KBM-7 (cell line): ENCODE results near the gene DIS3L2.
A peak's percentile ranks its signal among the peaks of the same experiment; 100 is the strongest.
"Not testable (repeated sequence)": the region's sequence is repeated elsewhere in the genome, so short reads cannot be mapped to it uniquely, and the experiment has no call there.

Source experiments
- DNase-seq: peaks from one replicate; pipeline ENCODE4 v3.0.0-alpha.2; 2015
- in situ Hi-C: fragments of 300-500 bp; cut with MboI; formaldehyde crosslinking; loops from 2 replicates; pipeline ENCODE4 v1.14.3; 2020; ENCODE audit warnings: low sequenced_read_pairs, low pct_unique_long_range_greater_than_20kb, mixed read lengths

DIS3L2 gene

DNA sequence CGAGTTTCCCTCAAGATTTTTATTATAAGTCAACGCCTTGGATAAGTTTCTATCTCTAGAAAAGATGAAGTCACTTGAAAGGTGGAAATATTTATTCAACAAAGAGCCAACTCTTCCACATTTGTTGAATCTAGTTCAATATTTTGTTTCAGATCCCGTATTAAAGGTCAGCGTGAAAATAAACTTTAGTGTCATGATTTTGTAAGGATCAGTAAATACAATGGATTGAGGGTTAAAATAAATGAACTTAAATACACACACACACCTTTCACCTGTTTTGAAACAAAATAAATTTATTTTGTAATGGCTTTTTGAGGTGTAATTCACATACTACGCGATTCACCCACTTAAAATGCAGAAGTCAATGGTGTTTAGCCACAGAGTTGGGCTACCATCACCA, 19.3 kb upstream of the DIS3L2 start:
- in situ Hi-C loops: no loop called here
- DNase-seq: no peak

DNA sequence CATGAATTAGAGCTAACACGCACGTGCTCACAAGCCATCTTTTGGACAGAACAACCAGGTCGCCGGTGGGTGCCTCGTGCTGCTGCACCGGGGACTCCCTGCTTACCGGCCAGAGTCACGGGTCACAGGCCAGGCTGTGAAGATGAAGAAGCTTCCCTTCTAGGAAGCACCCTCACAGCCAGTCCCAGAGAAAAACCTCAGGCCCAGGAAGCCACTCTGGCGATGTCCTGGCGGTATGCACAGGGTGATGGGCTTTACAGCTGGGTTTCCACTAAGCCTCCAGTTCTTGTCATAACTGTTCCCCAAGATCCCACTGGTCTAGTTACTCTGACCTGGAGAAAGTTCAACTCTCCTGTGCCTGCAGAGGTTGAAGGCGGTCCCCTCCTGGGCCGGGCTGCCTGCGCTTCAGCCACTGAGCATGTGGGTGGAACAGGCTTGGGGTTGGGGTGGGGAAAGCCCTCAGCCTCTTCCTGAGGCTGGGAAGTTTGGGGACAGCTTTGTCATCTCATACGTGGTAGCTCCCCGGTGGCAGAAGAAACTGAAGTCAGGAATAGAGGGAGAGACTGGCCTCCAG, 15.2 kb upstream of the DIS3L2 start:
- no peak for DNase-seq
- in situ Hi-C loops: no loop called here

DNA sequence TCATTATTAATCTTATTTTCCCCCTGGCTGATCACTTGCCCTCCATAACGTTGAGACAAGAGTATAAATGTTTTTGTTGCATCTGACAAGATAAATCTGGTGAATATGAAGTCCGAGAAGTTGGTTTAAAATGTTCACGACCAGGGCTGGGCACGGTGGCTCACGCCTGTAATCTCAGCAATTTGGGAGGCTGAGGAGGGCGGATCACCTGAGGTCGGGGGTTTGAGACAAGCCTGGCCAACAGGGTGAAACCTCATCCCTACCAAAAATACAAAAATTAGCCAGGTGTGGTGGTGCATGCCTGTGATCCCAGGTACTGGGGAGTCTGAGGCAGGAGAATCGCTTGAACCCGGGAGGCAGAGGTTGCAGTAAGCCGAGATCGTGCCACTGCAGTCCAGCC, 14.4 kb upstream of the DIS3L2 start:
- in situ Hi-C loops, DNase-seq: not testable (repeated sequence)

DNA sequence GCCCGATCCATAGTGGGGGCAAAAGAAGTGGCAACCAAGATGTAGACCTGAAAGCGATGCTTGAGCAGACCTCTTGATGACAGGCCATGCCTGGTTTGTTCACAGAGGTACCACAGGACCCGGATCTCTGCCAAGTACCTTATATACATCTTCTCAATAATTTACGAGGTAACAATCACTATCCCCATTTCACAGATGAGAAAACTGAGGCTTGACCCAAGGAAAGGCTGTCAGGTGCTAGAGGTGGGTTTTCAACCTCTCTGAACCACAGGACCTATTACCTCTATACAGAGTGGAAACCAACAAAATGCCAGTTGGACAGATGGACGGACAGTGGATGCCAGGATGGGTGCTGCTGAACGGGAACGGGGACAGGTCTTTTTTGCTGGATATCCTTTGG, 13.8 kb upstream of the DIS3L2 start:
- in situ Hi-C loops: no loop called here
- DNase-seq: no peak

DNA sequence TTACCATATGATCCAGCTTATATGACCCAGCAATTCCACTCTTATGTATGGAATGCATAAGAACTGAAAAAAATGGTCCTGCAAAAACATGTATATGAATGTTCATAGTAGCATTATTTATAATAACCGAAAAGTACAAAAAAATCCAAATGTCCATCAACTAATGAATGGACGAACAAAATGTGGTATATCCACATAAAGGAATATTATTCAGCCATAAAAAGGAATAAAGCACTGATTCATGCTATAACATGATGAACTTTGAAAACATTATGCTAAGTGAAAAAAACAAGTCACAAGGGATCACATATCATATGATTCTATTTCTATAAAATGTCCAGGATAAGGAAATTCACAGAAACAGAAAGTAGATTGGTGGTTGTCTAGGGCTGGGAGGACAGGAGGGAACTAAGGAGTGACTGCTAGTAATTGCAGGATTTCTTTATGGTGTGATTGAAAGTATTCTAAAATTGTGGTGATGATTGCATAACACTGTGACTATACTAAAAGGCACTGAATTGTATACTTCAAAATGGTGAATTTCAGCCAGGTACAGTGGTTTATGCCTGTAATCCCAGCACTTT, 10.0 kb upstream of the DIS3L2 start:
- in situ Hi-C loops: no loop called here
- DNase-seq: no peak

DNA sequence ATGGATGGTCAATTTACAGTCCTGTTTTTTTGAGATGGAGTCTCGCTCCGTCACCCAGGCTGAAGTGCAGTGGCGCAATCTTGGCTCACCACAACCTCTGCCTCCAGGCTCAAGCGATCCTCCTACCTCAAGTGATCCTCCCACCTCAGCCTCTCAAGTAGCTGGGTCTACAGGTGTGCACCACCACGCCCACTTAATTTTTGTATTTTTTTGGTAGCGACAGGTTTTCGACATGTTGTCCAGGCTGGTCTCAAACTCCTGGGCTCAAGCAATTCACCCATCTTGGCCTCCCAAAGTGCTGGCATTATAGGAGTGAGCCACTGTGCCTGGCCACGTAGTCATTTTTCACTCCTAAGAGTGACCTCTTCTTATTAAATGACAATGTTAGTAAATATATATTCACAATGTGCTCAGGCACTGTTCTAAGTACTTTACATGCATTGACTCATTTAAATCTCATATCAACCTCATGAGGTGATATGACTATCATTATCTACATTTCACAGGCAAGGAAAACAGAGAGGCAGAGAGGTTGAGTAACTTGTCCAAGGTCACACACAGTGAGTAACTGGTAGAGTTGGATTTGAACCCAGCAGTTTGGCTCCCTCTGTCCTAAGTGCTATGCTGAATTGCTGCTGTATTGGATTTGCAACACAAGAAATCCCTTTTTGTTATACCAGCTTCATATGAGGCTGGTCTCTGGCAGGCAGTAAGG, 5.6 kb upstream of the DIS3L2 start:
- DNase-seq: no peak
- in situ Hi-C loops: no loop called here

DNA sequence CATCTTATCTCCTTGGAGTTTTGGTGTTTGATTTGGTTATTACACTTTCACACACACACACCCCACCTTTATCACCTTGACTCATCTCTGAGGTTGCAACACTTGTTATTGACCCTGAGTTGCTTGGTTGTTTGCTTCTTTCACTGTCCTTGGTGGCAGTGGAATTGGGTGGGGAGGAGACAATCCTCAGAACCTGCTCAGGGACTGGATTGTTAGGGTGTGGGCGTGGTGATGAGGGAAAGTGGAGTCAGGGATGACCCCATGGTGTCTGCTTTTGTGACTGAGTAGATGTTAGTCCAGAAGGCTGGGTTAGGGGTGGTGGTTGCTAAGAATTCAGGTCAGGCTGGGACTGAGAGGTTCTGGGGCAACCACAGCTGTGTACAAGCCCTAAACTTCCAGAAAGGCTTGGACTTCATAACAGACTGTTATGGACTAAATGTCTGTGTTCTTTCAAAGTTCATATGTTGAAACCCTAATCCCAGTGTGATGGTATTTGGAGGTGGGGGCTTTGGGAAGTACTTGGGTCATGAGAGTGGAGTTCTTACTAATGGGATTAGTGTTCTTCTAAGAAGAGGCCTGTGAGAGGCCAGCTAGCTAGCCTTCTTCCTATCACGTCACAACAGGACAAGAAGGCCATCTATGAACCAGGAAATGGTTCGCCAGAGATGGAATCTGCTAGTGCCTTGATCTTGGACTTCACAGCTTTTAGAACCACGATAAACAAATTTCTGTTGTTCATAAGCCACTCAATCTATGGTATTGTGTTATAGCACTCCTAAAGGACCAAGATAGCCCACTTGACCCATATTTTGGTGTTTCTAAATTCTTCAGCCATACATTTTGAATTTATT, 3.4 kb upstream of the DIS3L2 start:
- in situ Hi-C loops: no loop called here
- DNase-seq: no peak

DNA sequence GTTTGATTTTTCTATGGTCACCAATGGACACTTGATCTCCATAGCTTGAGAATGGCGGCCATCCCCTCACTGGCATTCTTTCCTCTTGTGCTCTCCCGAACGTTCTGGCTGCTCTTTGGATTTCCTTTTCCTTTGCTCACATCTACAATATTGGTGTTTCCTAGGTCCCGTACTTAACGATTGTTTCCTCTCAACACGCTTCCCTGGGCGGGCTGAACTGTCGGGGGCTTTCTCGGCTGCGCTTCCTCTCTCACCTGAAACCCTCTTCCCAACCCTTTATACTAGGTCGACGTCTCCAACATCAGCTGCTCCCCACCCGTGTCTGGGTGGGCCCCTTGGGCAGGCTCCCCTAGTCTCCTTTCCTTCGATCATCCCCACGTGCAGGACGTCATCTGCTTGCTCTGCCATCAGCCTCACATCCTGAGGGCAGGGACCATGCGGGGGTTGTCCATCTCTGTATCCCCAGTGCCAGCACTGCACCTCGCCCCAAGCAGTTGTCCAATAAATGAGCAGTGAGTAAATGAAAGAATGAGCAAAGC, 634 bp upstream of the DIS3L2 start:
- no peak for DNase-seq
- in situ Hi-C loops: no loop called here

DNA sequence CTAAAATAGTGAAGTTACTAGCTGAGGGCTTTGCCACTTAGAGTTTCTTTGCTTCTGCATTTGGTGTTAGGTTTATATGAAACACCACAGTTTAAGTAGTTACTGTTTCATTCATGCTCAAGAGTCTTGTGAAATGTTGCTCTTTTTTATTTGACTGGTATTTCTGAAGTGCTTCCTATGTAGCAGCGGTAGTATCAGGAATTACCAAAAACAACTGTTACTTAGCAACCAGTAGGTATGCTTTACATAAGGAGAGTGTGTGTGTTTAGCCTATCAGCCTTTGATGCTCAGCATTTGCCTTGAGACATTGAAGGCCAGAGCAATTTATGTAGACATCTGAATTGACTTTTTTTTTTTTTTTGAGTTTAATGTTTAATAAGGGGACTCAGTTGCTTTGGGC, 3.6 kb downstream of the DIS3L2 start:
- DNase-seq: peak; percentile 22
- in situ Hi-C loops: no loop called here

DNA sequence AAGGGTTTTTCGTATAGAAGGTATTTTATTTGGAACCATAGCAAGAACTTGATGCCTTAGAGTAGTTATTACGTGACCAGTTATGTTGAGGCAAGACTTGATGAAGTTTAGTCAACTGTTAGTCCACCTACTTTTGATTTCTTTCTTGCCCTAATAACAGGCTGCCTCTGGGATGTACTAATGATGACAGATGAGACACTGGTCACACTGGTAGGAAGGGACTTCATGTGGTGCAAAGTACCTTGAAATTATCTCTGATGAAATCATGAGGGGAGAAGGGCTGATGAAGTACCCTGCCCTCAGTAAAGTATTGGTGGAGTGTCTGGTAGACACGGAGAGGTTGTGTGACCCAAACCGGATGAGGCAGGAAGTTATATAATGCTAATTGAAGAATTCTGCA, 5.4 kb downstream of the DIS3L2 start:
- DNase-seq: peak; percentile 5
- in situ Hi-C loops: no loop called here

DNA sequence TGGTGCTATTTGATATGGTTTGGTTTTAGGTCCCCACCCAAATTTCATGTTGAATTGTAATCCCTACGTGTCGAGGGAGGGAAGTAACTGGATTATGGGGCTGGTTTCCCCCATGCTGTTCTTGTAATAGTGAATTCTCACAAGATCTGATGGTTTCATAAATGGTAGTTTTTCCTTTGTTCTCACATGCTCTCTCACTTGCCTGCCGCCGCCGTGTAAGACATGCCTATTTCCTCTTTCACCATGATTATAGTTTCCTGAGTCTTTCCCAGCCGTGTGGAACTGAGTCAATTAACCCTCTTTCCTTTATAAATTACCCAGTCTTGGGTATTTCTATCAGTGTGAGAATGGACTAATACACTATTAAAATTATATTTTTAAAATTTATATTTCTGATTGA, 7.3 kb downstream of the DIS3L2 start:
- in situ Hi-C loops: no loop called here
- DNase-seq: no peak

DNA sequence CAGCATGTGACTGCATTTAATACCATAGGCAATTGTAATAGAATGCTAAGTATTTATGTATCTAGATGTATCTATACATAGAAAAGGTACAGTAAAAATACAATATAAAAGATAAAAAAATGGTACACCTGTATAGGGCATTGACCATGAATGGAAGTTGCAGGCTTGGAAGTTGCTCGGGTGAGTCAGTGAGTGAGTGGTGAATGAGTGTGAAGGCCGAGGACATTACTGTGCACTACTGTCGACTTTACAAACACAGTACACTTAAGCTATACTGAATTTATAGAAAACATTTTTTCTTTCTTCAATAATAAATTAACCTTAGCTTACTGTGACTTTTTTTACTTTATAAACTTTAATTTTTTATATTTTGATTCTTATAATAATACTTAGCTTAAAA, 8.9 kb downstream of the DIS3L2 start:
- in situ Hi-C loops: no loop called here

DNA sequence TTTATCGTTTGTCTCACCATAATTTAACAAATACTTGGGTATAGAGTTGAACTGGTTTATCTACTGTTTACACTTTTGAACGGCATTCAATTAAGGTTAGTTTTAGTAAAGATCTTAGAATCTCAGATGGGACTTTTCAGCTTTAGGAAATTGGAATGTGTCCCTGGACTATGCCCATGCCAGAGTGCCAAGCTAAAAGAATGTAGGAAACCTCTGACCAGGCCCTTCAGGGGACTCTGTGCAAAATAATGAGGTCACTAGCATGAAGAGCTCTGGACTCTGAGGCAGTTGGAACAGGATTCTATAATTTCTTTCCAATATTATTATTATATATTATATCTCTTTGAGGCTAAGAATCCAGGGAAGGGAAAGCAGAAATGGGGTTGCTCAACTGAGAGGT, 13.5 kb downstream of the DIS3L2 start:
- in situ Hi-C loops: no loop called here
- DNase-seq: no peak

More for the DNA sequence above, 8.9 kb downstream of the DIS3L2 start:
- DNase-seq: no peak

DNA sequence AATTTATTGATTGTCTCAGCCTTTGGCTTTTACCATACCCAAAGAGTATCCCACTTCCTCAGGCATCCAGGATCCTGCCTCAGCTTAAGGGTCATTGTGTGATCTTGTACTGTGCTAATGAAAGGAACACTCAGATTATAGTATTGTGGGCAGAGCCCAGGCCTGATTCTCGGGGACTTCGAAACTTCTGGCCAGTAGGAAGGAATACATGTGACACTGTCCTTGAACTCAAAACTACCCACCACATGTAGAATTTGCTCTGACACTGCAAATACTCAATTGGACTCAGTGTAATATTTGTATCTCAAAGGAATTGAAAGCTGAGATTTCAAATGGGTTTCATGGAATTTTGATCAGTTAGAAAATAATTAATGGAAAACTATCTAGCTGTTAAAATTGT, 15.9 kb downstream of the DIS3L2 start:
- DNase-seq: no peak
- in situ Hi-C loops: no loop called here

DNA sequence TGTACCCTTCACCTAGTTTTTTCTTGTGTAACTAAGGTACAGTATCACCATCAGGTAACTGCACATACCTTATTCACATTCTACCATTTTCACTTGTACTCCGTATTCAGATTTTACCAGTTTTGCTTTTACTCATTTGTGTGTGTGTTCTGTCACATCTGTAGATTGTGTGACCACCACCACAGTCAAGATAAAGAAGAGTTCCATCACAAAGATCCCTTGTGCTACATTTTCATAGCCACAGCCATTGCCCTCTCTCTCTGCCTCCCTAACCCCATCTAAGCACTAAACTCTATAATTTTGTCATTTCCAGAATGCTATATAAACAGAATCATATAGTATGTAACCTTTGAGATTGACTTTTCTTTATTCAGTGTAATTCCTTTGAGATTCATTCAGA, 23.5 kb downstream of the DIS3L2 start:
- DNase-seq: no peak
- in situ Hi-C loops: no loop called here

DNA sequence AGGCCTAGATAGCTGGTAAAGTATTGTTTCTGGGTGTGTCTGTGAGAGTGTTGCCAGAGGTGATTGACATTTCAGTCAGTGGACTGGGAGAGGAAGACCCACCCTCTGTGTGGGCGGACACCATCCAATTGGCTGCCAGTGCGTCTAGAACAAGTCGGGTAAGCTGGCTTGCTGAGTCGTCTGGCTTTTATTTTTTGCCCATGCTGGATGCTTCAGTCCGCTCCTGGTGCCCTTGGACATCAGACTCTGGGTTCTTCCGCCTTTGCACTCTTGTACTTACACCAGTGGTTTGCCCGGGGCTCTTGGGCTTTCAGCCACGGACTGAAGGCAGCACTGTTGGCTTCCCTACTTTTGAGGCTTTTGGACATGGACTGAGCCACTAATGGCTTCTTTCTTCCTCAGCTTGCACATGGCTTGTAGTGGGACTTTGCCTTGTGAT, 24.3 kb downstream of the DIS3L2 start:
- DNase-seq: no peak
- in situ Hi-C loops: no loop called here

DNA sequence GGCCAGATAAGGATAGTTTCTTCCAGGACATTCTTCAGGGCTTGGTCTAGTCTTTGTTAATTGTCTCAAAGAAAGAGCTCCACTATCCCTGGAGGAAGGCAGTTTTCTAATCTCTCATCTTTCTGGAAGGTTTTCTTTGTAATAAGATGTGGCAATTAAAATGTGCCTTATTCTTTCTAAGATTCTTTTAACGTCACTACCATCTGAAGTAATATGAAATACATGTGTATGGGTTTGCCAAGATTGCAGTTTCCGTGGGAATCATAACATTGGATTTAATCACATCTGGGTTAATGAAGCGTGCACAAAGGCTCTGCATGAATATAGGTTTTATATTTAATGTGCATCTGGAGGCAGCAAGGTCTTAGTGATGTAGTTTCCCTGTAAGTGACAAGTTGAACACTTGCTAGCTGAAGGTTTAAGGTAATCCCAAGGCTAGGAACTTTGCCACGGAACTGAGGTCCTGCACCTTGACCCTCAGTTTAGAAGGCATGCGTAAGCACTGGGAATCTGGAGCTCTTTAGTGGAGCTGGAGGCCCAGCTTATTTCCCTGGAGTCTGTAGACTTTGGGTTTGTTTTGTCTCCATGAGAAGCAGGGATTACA, 25.7 kb downstream of the DIS3L2 start:
- in situ Hi-C loops: no loop called here
- DNase-seq: no peak

DNA sequence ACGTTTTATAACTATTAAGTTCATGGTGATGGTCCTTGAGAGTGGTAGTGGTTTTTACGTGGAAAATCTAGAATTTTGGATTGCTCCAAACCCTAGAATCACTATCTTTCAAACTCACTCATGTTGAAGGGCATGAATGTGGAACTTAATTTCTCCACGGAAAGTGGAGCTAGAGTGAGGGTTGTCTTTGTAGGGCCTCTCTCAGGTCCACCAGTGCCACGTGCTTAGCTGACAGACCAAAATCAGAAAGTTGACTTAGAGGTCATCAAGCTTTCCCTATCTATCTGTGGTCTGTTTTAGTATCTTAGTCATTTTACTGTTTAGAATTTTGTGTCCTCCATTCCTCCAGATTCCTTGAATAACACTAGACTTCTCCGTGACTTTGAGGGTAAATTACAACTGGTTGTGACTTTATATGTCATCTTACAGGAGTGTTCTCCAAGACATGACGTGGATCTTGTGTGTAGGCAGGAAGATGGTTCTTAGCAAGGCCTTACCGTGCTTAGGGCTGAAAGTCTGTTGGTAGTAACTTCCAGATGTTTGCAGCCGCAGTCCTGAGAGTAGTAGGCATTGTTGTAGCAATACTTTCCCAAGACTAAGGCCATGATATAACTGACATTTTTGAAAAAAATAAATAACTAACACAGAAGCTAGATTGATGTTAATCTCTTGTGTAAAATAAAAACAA, 26.8 kb downstream of the DIS3L2 start:
- in situ Hi-C loops: no loop called here
- DNase-seq: no peak

DNA sequence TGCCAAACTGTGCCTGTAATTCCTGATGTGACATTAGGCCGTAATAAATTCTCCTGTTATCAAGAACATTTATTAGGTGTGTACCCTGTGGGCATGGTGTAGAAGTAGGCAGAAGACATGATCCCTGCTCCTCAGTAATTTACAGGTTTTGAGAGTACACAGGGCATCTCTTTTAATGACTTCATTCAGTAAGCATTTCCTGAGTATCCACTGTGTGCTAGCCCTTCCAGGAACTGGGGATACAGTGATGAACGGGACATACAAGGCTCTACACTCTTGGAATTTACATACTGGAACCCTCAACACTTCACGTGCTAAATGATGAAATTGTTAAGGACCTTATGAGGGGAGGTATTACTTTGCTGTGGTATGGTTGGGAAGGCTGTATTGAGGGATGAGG, 30.2 kb downstream of the DIS3L2 start:
- no peak for DNase-seq
- in situ Hi-C loops: no loop called here
